Measurements from ENCODE around the gene TCF3.

TCF3 gene

GRCh38 chr19:1579222-1579621 lies 73.2 kb downstream of the TCF3 start:
- Mint-ChIP-seq H3K4me1 (no peaks in the 10 kb centered on the region), H3K27me3 (ENCODE audit: low read depth) (no peaks in the 10 kb centered on the region), H3K4me3 (no peak overlapping the region), H3K36me3 (ENCODE audit: low read depth) (peaks cover 43% of the 10 kb centered on the region), H3K9me3 (no peaks in the 10 kb centered on the region), H3K27ac (no peak overlapping the region)
- no peak for TF ChIP-seq CTCF (IDR thresholded peaks at IDR 0.05; ENCODE audit: unreplicated experiment in 3 of 3)

GRCh38 chr19:1577929-1578618 lies 74.3 kb downstream of the TCF3 start:
- H3K27me3 Mint-ChIP-seq (ENCODE audit: low read depth): no peaks in the 10 kb centered on the region
- H3K9me3 Mint-ChIP-seq: no peaks in the 10 kb centered on the region
- H3K36me3 Mint-ChIP-seq (ENCODE audit: low read depth): peaks cover 32% of the 10 kb centered on the region
- no peak for TF ChIP-seq CTCF (IDR thresholded peaks at IDR 0.05; ENCODE audit: unreplicated experiment in 3 of 3)
- no peak overlapping the region for H3K27ac Mint-ChIP-seq
- no peaks in the 10 kb centered on the region for H3K4me1 Mint-ChIP-seq
- no peak overlapping the region for H3K4me3 Mint-ChIP-seq

- Mint-ChIP-seq H3K27me3 (ENCODE audit: low read depth) (no peaks in the 10 kb centered on the region), H3K4me1 (no peaks in the 10 kb centered on the region), H3K4me3 (no peak overlapping the region), H3K27ac (no peak overlapping the region), H3K9me3 (no peaks in the 10 kb centered on the region), H3K36me3 (ENCODE audit: low read depth) (peaks cover 30% of the 10 kb centered on the region)
- no peak for TF ChIP-seq CTCF (IDR thresholded peaks at IDR 0.05; ENCODE audit: unreplicated experiment in 3 of 3)
Measured at GRCh38 chr19:1577090-1577928, 75.1 kb downstream of the TCF3 start.

GRCh38 chr19:1576242-1577089 lies 75.9 kb downstream of the TCF3 start:
- Mint-ChIP-seq H3K36me3 (ENCODE audit: low read depth) (peaks cover 23% of the 10 kb centered on the region), H3K9me3 (no peaks in the 10 kb centered on the region), H3K4me3 (no peak overlapping the region), H3K27me3 (ENCODE audit: low read depth) (no peaks in the 10 kb centered on the region), H3K27ac (no peak overlapping the region), H3K4me1 (no peaks in the 10 kb centered on the region)
- no peak for TF ChIP-seq CTCF (IDR thresholded peaks at IDR 0.05; ENCODE audit: unreplicated experiment in 3 of 3)

- Mint-ChIP-seq H3K4me1 (no peaks in the 10 kb centered on the region), H3K27me3 (ENCODE audit: low read depth) (no peaks in the 10 kb centered on the region), H3K36me3 (ENCODE audit: low read depth) (peaks cover 16% of the 10 kb centered on the region), H3K27ac (no peak overlapping the region), H3K9me3 (no peaks in the 10 kb centered on the region), H3K4me3 (no peak overlapping the region)
- TF ChIP-seq CTCF (IDR thresholded peaks at IDR 0.05; ENCODE audit: unreplicated experiment in 3 of 3): no peak
Measured at GRCh38 chr19:1575323-1576241, 76.8 kb downstream of the TCF3 start.

Data from nephron (organoid).